Caco-2 (cell line): ENCODE results near the gene FAM120B. TPM values are rescaled to one million over a fixed set of nuclear protein-coding genes. Genes with fewer than 3 reads are reported as not detected.

Experiments used
- BruUV-seq: library from RNA; stranded (reverse); fragments of 400-500 nt; replicated peaks from 2 replicates; lab custom pipeline; 2021; lab: Mats Ljungman, UMichigan
- CTCF ChIA-PET: fragments of 300-600 bp; sonication (Branson Sonifier 250); formaldehyde crosslinking; loops from one replicate; lab custom pipeline; 2022; ENCODE audit warnings: antibody characterized with exemption; lab: Charles Lee
- POLR2A ChIA-PET: fragments of 300-600 bp; sonication (Branson Sonifier 250); formaldehyde crosslinking; loops from one replicate; lab custom pipeline; 2022; ENCODE audit warnings: antibody characterized with exemption; lab: Charles Lee
- DNase-seq, 2 experiments: peaks; one replicate each; pipeline versions ENCODE4 v3.0.0 to v3.0.0-alpha.2; 2020 to 2022
- H3K27me3 ChIP-seq: replicated peaks from 2 replicates; pipeline ENCODE4 v1.6.0; 2011; ENCODE audit warnings: low read length; ENCODE audit not compliant: control insufficient read depth, insufficient read depth
- H3K36me3 ChIP-seq: 2 replicates; pipeline ENCODE4 v1.5.1; 2011; ENCODE audit warnings: low read length; ENCODE audit not compliant: control insufficient read depth, insufficient read depth
- H3K4me1 ChIP-seq: fragments of 250-450 bp; sonication (Bioruptor Pico); 2 replicates; pipeline ENCODE4 v1.5.1; 2020; ENCODE audit warnings: mild to moderate bottlenecking
- H3K4me3 ChIP-seq: 2 replicates; pipeline ENCODE4 v1.5.1; 2011; ENCODE audit warnings: low read depth, mild to moderate bottlenecking, control low read depth, low read length
- H3K9me3 ChIP-seq: fragments of 250-450 bp; sonication (Bioruptor Pico); 2 replicates; pipeline ENCODE4 v1.5.1; 2020; ENCODE audit warnings: mild to moderate bottlenecking, moderate library complexity
- H3K27ac Mint-ChIP-seq: one replicate; pipeline ENCODE4 v1.8.0; 2022; ENCODE audit warnings: mixed read lengths; ENCODE audit not compliant: unreplicated experiment
- H3K27me3 Mint-ChIP-seq: one replicate; pipeline ENCODE4 v1.8.0; 2022; ENCODE audit warnings: mixed read lengths; ENCODE audit not compliant: insufficient read depth, unreplicated experiment
- H3K36me3 Mint-ChIP-seq: one replicate; pipeline ENCODE4 v1.8.0; 2022; ENCODE audit warnings: mild to moderate bottlenecking, mixed read lengths; ENCODE audit not compliant: insufficient read depth, unreplicated experiment
- H3K4me1 Mint-ChIP-seq: one replicate; pipeline ENCODE4 v1.8.0; 2022; ENCODE audit warnings: low read depth, mixed read lengths; ENCODE audit not compliant: unreplicated experiment
- H3K4me3 Mint-ChIP-seq: one replicate; pipeline ENCODE4 v1.8.0; 2022; ENCODE audit warnings: mild to moderate bottlenecking, moderate library complexity, mixed read lengths; ENCODE audit not compliant: unreplicated experiment
- H3K9me3 Mint-ChIP-seq: one replicate; pipeline ENCODE4 v1.8.0; 2022; ENCODE audit warnings: mixed read lengths; ENCODE audit not compliant: unreplicated experiment
- intact Hi-C: fragments of 100-400 bp; cut with micrococcal nuclease; formaldehyde crosslinking; loops from one replicate; pipeline ENCODE4 v1.10.0; 2022; ENCODE audit not compliant: unreplicated experiment
- microRNA-seq: library from miRNA; unstranded; fragments of <30 nt; microRNA quantifications from one replicate; pipeline ENCODE4 v1.2.0, GENCODE V29; 2022
- total RNA-seq: library from RNA; stranded (reverse); gene quantifications from 2 replicates; pipeline ENCODE4 v1.2.3, GENCODE V29; 2022
- TF ChIP-seq, protein P1 (sequence below), 2 experiments: fragments of 200-600 bp in 1 of 2; IDR thresholded peaks; 1 replicate in 1 of 2; 2 replicates in 1 of 2; pipeline versions ENCODE4 v1.5.1 to v1.8.0; 2011 to 2022; ENCODE audit warnings: antibody characterized with exemption in 1 of 2, control low read depth in 1 of 2, inconsistent platforms in 1 of 2, low read depth in 1 of 2, low read length in 1 of 2, mild to moderate bottlenecking in 1 of 2, moderate library complexity in 1 of 2; ENCODE audit not compliant: insufficient read depth in 1 of 2, severe bottlenecking in 1 of 2, unreplicated experiment in 1 of 2

The FAM120B gene
- total RNA-seq, 1 experiment from 2014 or later: 21.0 TPM

DNA sequence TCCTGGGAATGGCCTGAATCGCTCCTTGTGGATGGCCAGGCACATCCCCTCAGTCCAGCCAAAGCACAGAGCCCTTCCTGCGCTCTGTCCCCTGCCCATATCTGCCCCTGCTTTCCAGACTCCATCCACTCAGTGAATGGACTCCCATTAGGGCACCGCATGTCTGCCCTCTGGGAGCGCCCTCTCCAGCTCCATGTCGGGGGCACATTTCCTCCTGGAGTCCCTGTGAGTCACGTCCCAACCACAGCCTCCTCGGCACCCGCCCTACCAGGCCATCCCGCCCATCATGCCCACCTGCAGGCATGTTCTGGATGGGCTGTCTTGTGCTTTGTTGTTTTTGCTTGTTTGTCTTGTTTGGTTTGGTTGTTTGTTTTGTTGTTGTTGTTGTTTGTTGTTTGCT is 149.8 kb downstream of the FAM120B start:
- TF ChIP-seq, protein P1, sequence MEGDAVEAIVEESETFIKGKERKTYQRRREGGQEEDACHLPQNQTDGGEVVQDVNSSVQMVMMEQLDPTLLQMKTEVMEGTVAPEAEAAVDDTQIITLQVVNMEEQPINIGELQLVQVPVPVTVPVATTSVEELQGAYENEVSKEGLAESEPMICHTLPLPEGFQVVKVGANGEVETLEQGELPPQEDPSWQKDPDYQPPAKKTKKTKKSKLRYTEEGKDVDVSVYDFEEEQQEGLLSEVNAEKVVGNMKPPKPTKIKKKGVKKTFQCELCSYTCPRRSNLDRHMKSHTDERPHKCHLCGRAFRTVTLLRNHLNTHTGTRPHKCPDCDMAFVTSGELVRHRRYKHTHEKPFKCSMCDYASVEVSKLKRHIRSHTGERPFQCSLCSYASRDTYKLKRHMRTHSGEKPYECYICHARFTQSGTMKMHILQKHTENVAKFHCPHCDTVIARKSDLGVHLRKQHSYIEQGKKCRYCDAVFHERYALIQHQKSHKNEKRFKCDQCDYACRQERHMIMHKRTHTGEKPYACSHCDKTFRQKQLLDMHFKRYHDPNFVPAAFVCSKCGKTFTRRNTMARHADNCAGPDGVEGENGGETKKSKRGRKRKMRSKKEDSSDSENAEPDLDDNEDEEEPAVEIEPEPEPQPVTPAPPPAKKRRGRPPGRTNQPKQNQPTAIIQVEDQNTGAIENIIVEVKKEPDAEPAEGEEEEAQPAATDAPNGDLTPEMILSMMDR (IDR thresholded peaks at IDR 0.05; ENCODE audit: insufficient read depth in 1 of 2, low read depth in 1 of 2, low read length in 1 of 2, severe bottlenecking in 1 of 2, unreplicated experiment in 1 of 2): no peak
- ChIA-PET POLR2A (no interaction called here), CTCF (no interaction called here)
- intact Hi-C loops: no loop called here
- DNase-seq: no peak
- no peaks in the 10 kb centered on the region for H3K36me3 ChIP-seq
- H3K4me1 ChIP-seq: peaks cover 7% of the 10 kb centered on the region; the same call in 1 of the 2 replicates
- no peaks in the 10 kb centered on the region for H3K27me3 ChIP-seq
- BruUV-seq: no TSS peak
- Mint-ChIP-seq H3K27me3 (peaks cover 5% of the 10 kb centered on the region), H3K9me3 (no peaks in the 10 kb centered on the region), H3K4me1 (peaks cover 7% of the 10 kb centered on the region), H3K4me3 (no peak overlapping the region), H3K36me3 (no peaks in the 10 kb centered on the region), H3K27ac (no peak overlapping the region)
- H3K9me3 ChIP-seq: no peaks in the 10 kb centered on the region
- no peak overlapping the region for H3K4me3 ChIP-seq

Small RNAs within 50 kb of the gene (microRNA-seq; reads per million reads assigned to microRNA genes)
- gene MIR4644: not detected

Other genes starting within 250 kb of the FAM120B start
- 6.6 and 8.1 TPM in 2 replicates for gene DLL1, start 15.7 kb upstream of the FAM120B start, total RNA-seq
- 234 and 235 TPM in 2 replicates for gene PSMB1, start 246.5 kb downstream of the FAM120B start, total RNA-seq
- gene TBP, start 247.6 kb downstream of the FAM120B start, total RNA-seq: 20.8 and 23.7 TPM in 2 replicates